ENCODE data around the gene BFAR. TPM values are rescaled to one million over a fixed set of nuclear protein-coding genes. Genes with fewer than 3 reads are reported as not detected.

BFAR gene
- polyA plus RNA-seq, 1 donor from 2014 or later = 63.5 TPM

- Histone ChIP-seq H2AFZ (ENCODE audit: low read depth, low read length) (no peak overlapping the region), H3K27me3 (ENCODE audit: insufficient read depth, low read depth, low read length) (no peaks in the 10 kb centered on the region), H3K79me2 (replicated peaks; ENCODE audit: insufficient read depth, low read length) (no peaks in the 10 kb centered on the region), H3F3A (ENCODE audit: insufficient read depth, low read length, poor library complexity, severe bottlenecking) (no peaks in the 10 kb centered on the region), H3K27ac (ENCODE audit: low read length) (no peak overlapping the region), H3K9me2 (ENCODE audit: insufficient read depth, low read length) (no peaks in the 10 kb centered on the region), H3K4me3 (ENCODE audit: low read length) (no peak overlapping the region), H3K36me3 (ENCODE audit: insufficient read depth, low read length) (peaks cover 3% of the 10 kb centered on the region), H4K20me1 (ENCODE audit: insufficient read depth) (no peaks in the 10 kb centered on the region), H3K9ac (ENCODE audit: low read length) (no peak overlapping the region), H3K9me3 (ENCODE audit: low read length) (no peaks in the 10 kb centered on the region), H3K4me2 (ENCODE audit: low read length) (no peak overlapping the region)
- no peak for TF ChIP-seq MXI1 (conservative IDR thresholded peaks at IDR 0.05; ENCODE audit: poor library complexity, severe bottlenecking)
- no peak for TF ChIP-seq SMC3 (conservative IDR thresholded peaks at IDR 0.05; ENCODE audit: poor library complexity)
- no peak for TF ChIP-seq CTCF (IDR thresholded peaks at IDR 0.05; ENCODE audit: poor library complexity, severe bottlenecking)
- no peak for TF ChIP-seq REST (IDR thresholded peaks at IDR 0.05; ENCODE audit: borderline replicate concordance)
- TF ChIP-seq EZH2 (IDR thresholded peaks at IDR 0.05; ENCODE audit: borderline replicate concordance, insufficient read depth, low read length, poor library complexity, severe bottlenecking) = no peak
- TF ChIP-seq POLR2AphosphoS5 (IDR thresholded peaks at IDR 0.05) = no peak
- TF ChIP-seq RAD21 (conservative IDR thresholded peaks at IDR 0.05) = no peak
- no peak for TF ChIP-seq TAF1 (IDR thresholded peaks at IDR 0.05; ENCODE audit: low read depth)
- TF ChIP-seq EP300 (conservative IDR thresholded peaks at IDR 0.05; ENCODE audit: poor library complexity, severe bottlenecking) = no peak
Measured at GRCh38 chr16:14650629-14651028, 17.9 kb downstream of the BFAR start.

GRCh38 chr16:14652726-14653125 lies 20.0 kb downstream of the BFAR start:
- no peaks in the 10 kb centered on the region for H4K20me1 ChIP-seq (ENCODE audit: insufficient read depth)
- no peak overlapping the region for H2AFZ ChIP-seq (ENCODE audit: low read depth, low read length)
- H3K9me2 ChIP-seq (ENCODE audit: insufficient read depth, low read length) = no peaks in the 10 kb centered on the region
- no peaks in the 10 kb centered on the region for H3F3A ChIP-seq (ENCODE audit: insufficient read depth, low read length, poor library complexity, severe bottlenecking)
- H3K4me3 ChIP-seq (ENCODE audit: low read length) = no peak overlapping the region
- H3K36me3 ChIP-seq (ENCODE audit: insufficient read depth, low read length) = peaks cover 3% of the 10 kb centered on the region
- H3K9me3 ChIP-seq (ENCODE audit: low read length) = no peaks in the 10 kb centered on the region
- no peak overlapping the region for H3K9ac ChIP-seq (ENCODE audit: low read length)
- no peak overlapping the region for H3K4me2 ChIP-seq (ENCODE audit: low read length)
- H3K27me3 ChIP-seq (ENCODE audit: insufficient read depth, low read depth, low read length) = no peaks in the 10 kb centered on the region
- H3K79me2 ChIP-seq (replicated peaks; ENCODE audit: insufficient read depth, low read length) = no peaks in the 10 kb centered on the region
- no peak overlapping the region for H3K27ac ChIP-seq (ENCODE audit: low read length)
- TF ChIP-seq REST (IDR thresholded peaks at IDR 0.05; ENCODE audit: borderline replicate concordance) = no peak
- TF ChIP-seq MXI1 (conservative IDR thresholded peaks at IDR 0.05; ENCODE audit: poor library complexity, severe bottlenecking) = no peak
- no peak for TF ChIP-seq TAF1 (IDR thresholded peaks at IDR 0.05; ENCODE audit: low read depth)
- no peak for TF ChIP-seq CTCF (IDR thresholded peaks at IDR 0.05; ENCODE audit: poor library complexity, severe bottlenecking)
- TF ChIP-seq EP300 (conservative IDR thresholded peaks at IDR 0.05; ENCODE audit: poor library complexity, severe bottlenecking) = no peak
- no peak for TF ChIP-seq RAD21 (conservative IDR thresholded peaks at IDR 0.05)
- TF ChIP-seq POLR2AphosphoS5 (IDR thresholded peaks at IDR 0.05) = no peak
- TF ChIP-seq SMC3 (conservative IDR thresholded peaks at IDR 0.05; ENCODE audit: poor library complexity) = no peak
- no peak for TF ChIP-seq EZH2 (IDR thresholded peaks at IDR 0.05; ENCODE audit: borderline replicate concordance, insufficient read depth, low read length, poor library complexity, severe bottlenecking)

All from neural cell (in vitro differentiated cells).